ENCODE measurements around the gene PRAMEF9. TPM values are rescaled to one million over a fixed set of nuclear protein-coding genes. Genes with fewer than 3 reads are reported as not detected.
"Not testable (repeated sequence)": the region's sequence is repeated elsewhere in the genome, so short reads cannot be mapped to it uniquely, and the experiment has no call there.

Gene PRAMEF9
- not detected in 2 replicates for total RNA-seq (2022)
- not detected for Bru-seq, nascent RNA
- BruChase-seq, experiment 1, labeled RNA remaining after a 6-hour chase = not detected
- not detected for BruChase-seq, experiment 2, labeled RNA remaining after a 2-hour chase
- long read RNA-seq = 0 reads

- intact Hi-C loops (cut with micrococcal nuclease); H3K4me1 Mint-ChIP-seq (ENCODE audit: insufficient read depth, unreplicated experiment); CTCF ChIA-PET; BruUV-seq (replicated peaks); H3K9me3 Mint-ChIP-seq (ENCODE audit: unreplicated experiment); H3K27ac Mint-ChIP-seq (ENCODE audit: low read depth, unreplicated experiment); H3K27me3 Mint-ChIP-seq (ENCODE audit: insufficient read depth, unreplicated experiment); POLR2A ChIA-PET; H3K36me3 Mint-ChIP-seq (ENCODE audit: insufficient read depth, unreplicated experiment); H3K4me3 Mint-ChIP-seq (ENCODE audit: unreplicated experiment); DNase-seq (ENCODE audit: unreplicated experiment): not testable (repeated sequence)
Measured at GRCh38 chr1:13171548-13171947, at the start of gene PRAMEF9. Gene PRAMEF9 (plus strand): TSS chr1:13171848. CDS start chr1:13175281, 3,433 bp downstream.

DNA sequence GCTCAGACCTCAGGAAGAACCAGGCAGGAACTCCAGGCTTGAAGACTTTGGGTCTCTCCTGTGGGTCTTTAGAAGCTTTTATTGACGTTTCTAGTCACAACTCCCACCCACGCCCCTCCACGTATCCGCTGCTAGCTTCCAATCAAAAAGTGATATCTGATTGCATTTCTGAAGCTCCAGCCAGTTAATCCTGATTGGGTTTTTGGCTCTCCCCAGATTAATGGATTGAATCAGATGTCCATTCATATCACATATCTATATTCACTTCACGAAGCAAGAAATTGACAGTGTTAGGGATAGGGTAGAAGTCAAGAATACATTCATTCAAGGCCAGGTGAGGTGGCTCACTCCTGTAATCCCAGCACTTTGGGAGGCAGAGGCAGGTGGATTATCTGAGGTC, 15.7 kb upstream of the PRAMEF9 start, which contains the start of gene PRAMEF26:
Gene PRAMEF26 (minus strand): TSS at position 101 of the 400 bp plus-strand sequence. CDS start 2,914 bp downstream, outside the sequence.
- CTCF ChIA-PET; POLR2A ChIA-PET; BruUV-seq (replicated peaks); DNase-seq (ENCODE audit: unreplicated experiment); H3K9me3 Mint-ChIP-seq (ENCODE audit: unreplicated experiment); H3K4me1 Mint-ChIP-seq (ENCODE audit: insufficient read depth, unreplicated experiment); H3K36me3 Mint-ChIP-seq (ENCODE audit: insufficient read depth, unreplicated experiment); H3K27me3 Mint-ChIP-seq (ENCODE audit: insufficient read depth, unreplicated experiment); intact Hi-C loops (cut with micrococcal nuclease); H3K27ac Mint-ChIP-seq (ENCODE audit: low read depth, unreplicated experiment); H3K4me3 Mint-ChIP-seq (ENCODE audit: unreplicated experiment): not testable (repeated sequence)

GRCh38 chr1:13165531-13165930, 6.1 kb upstream of the PRAMEF9 start, which contains the start of gene HNRNPCL4:
Gene HNRNPCL4 (minus strand): TSS chr1:13165631. CDS start chr1:13165467, 164 bp downstream.
- H3K27ac Mint-ChIP-seq (ENCODE audit: low read depth, unreplicated experiment); BruUV-seq (replicated peaks); H3K4me1 Mint-ChIP-seq (ENCODE audit: insufficient read depth, unreplicated experiment); H3K36me3 Mint-ChIP-seq (ENCODE audit: insufficient read depth, unreplicated experiment); CTCF ChIA-PET; H3K9me3 Mint-ChIP-seq (ENCODE audit: unreplicated experiment); POLR2A ChIA-PET; intact Hi-C loops (cut with micrococcal nuclease); H3K27me3 Mint-ChIP-seq (ENCODE audit: insufficient read depth, unreplicated experiment); H3K4me3 Mint-ChIP-seq (ENCODE audit: unreplicated experiment); DNase-seq (ENCODE audit: unreplicated experiment): not testable (repeated sequence)

DNA sequence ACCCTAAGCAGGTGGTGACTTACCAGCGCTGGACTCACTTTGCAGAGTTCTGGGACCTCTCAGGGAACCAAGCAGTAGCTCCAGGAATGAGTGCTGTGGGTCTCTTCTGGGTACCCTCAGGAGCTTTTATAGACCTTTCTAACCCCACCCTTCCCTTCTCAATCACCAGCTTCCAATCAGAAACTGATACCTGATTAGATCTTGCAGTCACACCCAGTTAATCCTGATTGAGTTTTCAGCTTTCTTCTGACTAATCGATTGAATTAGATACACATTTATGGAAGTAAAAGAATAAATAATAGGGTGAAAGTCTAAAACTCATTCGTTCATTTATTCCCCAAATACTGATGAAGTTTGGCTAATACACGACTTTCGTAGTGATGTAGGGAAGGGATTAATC, 29.7 kb downstream of the PRAMEF9 start, which contains the start of gene PRAMEF13:
Gene PRAMEF13 (minus strand): TSS at position 101 of the 400 bp plus-strand sequence. CDS start 1,820 bp downstream, outside the sequence.
- H3K4me1 Mint-ChIP-seq (ENCODE audit: insufficient read depth, unreplicated experiment); DNase-seq (ENCODE audit: unreplicated experiment); CTCF ChIA-PET; intact Hi-C loops (cut with micrococcal nuclease); POLR2A ChIA-PET; BruUV-seq (replicated peaks); H3K27ac Mint-ChIP-seq (ENCODE audit: low read depth, unreplicated experiment); H3K27me3 Mint-ChIP-seq (ENCODE audit: insufficient read depth, unreplicated experiment); H3K36me3 Mint-ChIP-seq (ENCODE audit: insufficient read depth, unreplicated experiment); H3K4me3 Mint-ChIP-seq (ENCODE audit: unreplicated experiment); H3K9me3 Mint-ChIP-seq (ENCODE audit: unreplicated experiment): not testable (repeated sequence)

GRCh38 chr1:13208712-13209111, 37.1 kb downstream of the PRAMEF9 start:
- H3K36me3 Mint-ChIP-seq (ENCODE audit: insufficient read depth, unreplicated experiment); H3K27me3 Mint-ChIP-seq (ENCODE audit: insufficient read depth, unreplicated experiment); H3K4me3 Mint-ChIP-seq (ENCODE audit: unreplicated experiment); H3K4me1 Mint-ChIP-seq (ENCODE audit: insufficient read depth, unreplicated experiment); intact Hi-C loops (cut with micrococcal nuclease); DNase-seq (ENCODE audit: unreplicated experiment); H3K9me3 Mint-ChIP-seq (ENCODE audit: unreplicated experiment); H3K27ac Mint-ChIP-seq (ENCODE audit: low read depth, unreplicated experiment); CTCF ChIA-PET; POLR2A ChIA-PET; BruUV-seq (replicated peaks): not testable (repeated sequence)

DNA sequence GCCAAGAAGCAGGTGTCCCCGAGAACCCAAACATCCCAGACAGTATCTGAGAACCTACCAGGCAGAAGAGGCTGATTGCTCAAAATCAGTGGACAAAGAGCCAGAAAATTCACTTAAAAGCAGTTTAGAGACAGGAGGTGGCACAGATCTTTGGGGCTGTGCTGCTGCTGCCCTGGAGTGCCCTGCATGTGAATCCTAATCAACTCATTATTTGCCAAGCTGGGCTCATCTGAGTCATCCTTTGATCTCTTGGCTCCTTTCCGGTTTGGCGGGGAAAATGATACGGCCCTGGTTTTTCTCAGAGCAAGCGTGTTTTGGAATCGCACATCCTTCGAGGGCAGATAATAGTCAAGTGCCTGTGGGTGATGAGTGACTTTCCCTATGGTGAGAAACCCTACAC, 45.0 kb downstream of the PRAMEF9 start:
- H3K27ac Mint-ChIP-seq (ENCODE audit: low read depth, unreplicated experiment); DNase-seq (ENCODE audit: unreplicated experiment); H3K36me3 Mint-ChIP-seq (ENCODE audit: insufficient read depth, unreplicated experiment); BruUV-seq (replicated peaks); H3K4me1 Mint-ChIP-seq (ENCODE audit: insufficient read depth, unreplicated experiment); CTCF ChIA-PET; H3K4me3 Mint-ChIP-seq (ENCODE audit: unreplicated experiment); intact Hi-C loops (cut with micrococcal nuclease); POLR2A ChIA-PET; H3K9me3 Mint-ChIP-seq (ENCODE audit: unreplicated experiment); H3K27me3 Mint-ChIP-seq (ENCODE audit: insufficient read depth, unreplicated experiment): not testable (repeated sequence)

DNA sequence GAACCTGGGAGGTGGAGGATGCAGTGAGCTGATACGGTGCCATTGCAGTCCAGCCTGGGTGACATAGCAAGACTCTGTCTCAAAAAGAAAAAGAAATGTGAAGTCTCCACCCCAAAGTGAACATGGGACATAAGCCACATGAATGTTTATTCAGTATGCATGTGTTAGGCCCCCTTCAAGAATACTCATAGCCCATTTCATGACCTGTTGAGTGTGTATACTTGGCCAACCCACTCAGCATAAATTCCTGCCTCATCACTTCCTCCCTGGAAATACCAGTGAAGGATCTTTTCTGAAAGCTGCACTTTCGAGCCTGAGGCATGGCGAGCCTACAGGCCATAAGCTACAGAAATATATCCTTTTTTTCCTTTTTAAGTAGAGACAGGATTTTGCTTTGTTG, 47.6 kb downstream of the PRAMEF9 start:
- H3K4me3 Mint-ChIP-seq (ENCODE audit: unreplicated experiment); DNase-seq (ENCODE audit: unreplicated experiment); H3K27me3 Mint-ChIP-seq (ENCODE audit: insufficient read depth, unreplicated experiment); H3K4me1 Mint-ChIP-seq (ENCODE audit: insufficient read depth, unreplicated experiment); BruUV-seq (replicated peaks); CTCF ChIA-PET; POLR2A ChIA-PET; H3K36me3 Mint-ChIP-seq (ENCODE audit: insufficient read depth, unreplicated experiment); intact Hi-C loops (cut with micrococcal nuclease); H3K9me3 Mint-ChIP-seq (ENCODE audit: unreplicated experiment); H3K27ac Mint-ChIP-seq (ENCODE audit: low read depth, unreplicated experiment): not testable (repeated sequence)

DNA sequence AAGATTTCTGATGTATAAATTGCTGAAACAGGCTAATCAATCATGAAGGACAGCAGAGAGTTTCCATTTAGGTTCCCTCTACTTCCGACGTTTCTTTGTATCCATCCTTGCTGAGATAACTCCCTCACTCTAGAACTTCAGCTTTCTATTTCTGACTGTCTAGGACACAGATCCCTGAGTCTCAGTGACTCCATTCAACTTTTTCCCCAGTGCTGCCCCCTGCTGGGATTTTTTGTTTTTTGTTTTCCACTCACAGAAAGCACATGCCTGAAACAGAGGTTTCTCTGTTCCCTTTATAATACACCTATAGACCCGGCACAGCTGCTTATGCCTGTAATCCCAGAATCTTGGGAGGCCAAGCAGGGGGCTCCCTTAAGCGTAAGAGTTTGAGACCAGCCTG, 51.1 kb downstream of the PRAMEF9 start:
- H3K27ac Mint-ChIP-seq (ENCODE audit: low read depth, unreplicated experiment); H3K4me1 Mint-ChIP-seq (ENCODE audit: insufficient read depth, unreplicated experiment); H3K36me3 Mint-ChIP-seq (ENCODE audit: insufficient read depth, unreplicated experiment); H3K9me3 Mint-ChIP-seq (ENCODE audit: unreplicated experiment); POLR2A ChIA-PET; BruUV-seq (replicated peaks); H3K4me3 Mint-ChIP-seq (ENCODE audit: unreplicated experiment); intact Hi-C loops (cut with micrococcal nuclease); DNase-seq (ENCODE audit: unreplicated experiment); CTCF ChIA-PET: not testable (repeated sequence)
- H3K27me3 Mint-ChIP-seq (ENCODE audit: insufficient read depth, unreplicated experiment) = peaks cover 27% of the 10 kb centered on the region

All from MCF 10A (cell line).